Muscle layer of duodenum (tissue), 2 donors: ENCODE measurements around the gene C16orf78.
"Not testable (repeated sequence)": the region's sequence is repeated elsewhere in the genome, so short reads cannot be mapped to it uniquely, and the experiment has no call there.

Source experiments
- H3K27ac ChIP-seq: one replicate; pipeline ENCODE4 v1.7.0; 2013; ENCODE audit warnings: mild to moderate bottlenecking, low read length
- H3K27me3 ChIP-seq: one replicate; pipeline ENCODE4 v1.7.0; 2013; ENCODE audit warnings: low read depth, mild to moderate bottlenecking, control low read depth, low read length
- H3K36me3 ChIP-seq, 2 donors: one replicate each; pipeline ENCODE4 v1.7.0; 2013; ENCODE audit warnings: low read length in 2 of 2, control low read depth in 1 of 2, mild to moderate bottlenecking in 1 of 2; ENCODE audit not compliant: insufficient read depth in 2 of 2, control insufficient read depth in 1 of 2
- H3K4me1 ChIP-seq, 2 donors: one replicate each; pipeline ENCODE4 v1.7.0; 2013; ENCODE audit warnings: low read length in 2 of 2, mild to moderate bottlenecking in 2 of 2, control low read depth in 1 of 2, moderate library complexity in 1 of 2; ENCODE audit not compliant: insufficient read depth in 2 of 2, control insufficient read depth in 1 of 2
- H3K4me3 ChIP-seq, 2 donors: one replicate each; pipeline ENCODE4 v1.7.0; 2013; ENCODE audit warnings: low read length in 2 of 2, low read depth in 1 of 2, mild to moderate bottlenecking in 1 of 2
- H3K9me3 ChIP-seq, 2 donors: one replicate each; pipeline ENCODE4 v1.7.0; 2013; ENCODE audit warnings: low read length in 2 of 2, control low read depth in 1 of 2, mild to moderate bottlenecking in 1 of 2; ENCODE audit not compliant: control insufficient read depth in 1 of 2
- donor health status: healthy.

Gene C16orf78

GRCh38 chr16:49350265-49351095 is 23.1 kb upstream of the C16orf78 start:
- H3K36me3 ChIP-seq, result no peaks in the 10 kb centered on the region
- H3K27ac ChIP-seq, result no peak overlapping the region
- H3K9me3 ChIP-seq, result no peaks in the 10 kb centered on the region
- no peaks in the 10 kb centered on the region for H3K27me3 ChIP-seq
- no peaks in the 10 kb centered on the region for H3K4me1 ChIP-seq
- no peak overlapping the region for H3K4me3 ChIP-seq

GRCh38 chr16:49351096-49351487 is 22.5 kb upstream of the C16orf78 start:
- Histone ChIP-seq H3K4me3 (no peak overlapping the region), H3K4me1 (no peaks in the 10 kb centered on the region), H3K27me3 (no peaks in the 10 kb centered on the region), H3K27ac (no peak overlapping the region), H3K36me3 (no peaks in the 10 kb centered on the region), H3K9me3 (no peaks in the 10 kb centered on the region)

- no peaks in the 10 kb centered on the region for H3K9me3 ChIP-seq
- H3K27ac ChIP-seq, result no peak overlapping the region
- no peaks in the 10 kb centered on the region for H3K27me3 ChIP-seq
- no peaks in the 10 kb centered on the region for H3K4me1 ChIP-seq
- H3K36me3 ChIP-seq, result no peaks in the 10 kb centered on the region
- no peak overlapping the region for H3K4me3 ChIP-seq
These were observed 20.7 kb upstream of the C16orf78 start for GRCh38 chr16:49352892-49353291.

DNA sequence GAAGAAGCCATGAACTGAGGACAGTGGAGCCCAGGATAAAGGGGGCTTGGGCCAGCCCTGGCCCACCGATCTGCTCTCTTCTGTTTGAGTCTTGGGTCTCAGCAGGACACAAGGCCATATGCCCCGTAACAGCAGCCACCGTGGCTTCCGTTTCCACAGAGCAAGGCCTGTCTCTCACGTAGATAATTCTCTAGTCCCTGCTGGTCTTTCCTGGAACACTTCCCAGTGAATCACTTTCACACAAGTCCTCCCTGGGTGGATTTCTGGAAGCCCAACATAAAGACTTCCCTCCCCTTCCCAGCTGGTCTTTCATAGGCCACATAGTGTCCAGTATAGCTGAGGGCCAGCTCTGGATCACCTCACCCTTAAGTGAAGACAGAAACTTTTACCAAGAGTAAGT is 19.9 kb upstream of the C16orf78 start:
- Histone ChIP-seq H3K36me3 (no peaks in the 10 kb centered on the region), H3K27ac (no peak overlapping the region), H3K27me3 (no peaks in the 10 kb centered on the region), H3K4me1 (no peaks in the 10 kb centered on the region), H3K9me3 (no peaks in the 10 kb centered on the region), H3K4me3 (no peak overlapping the region)

- H3K27ac ChIP-seq, result no peak overlapping the region
- H3K36me3 ChIP-seq, result no peaks in the 10 kb centered on the region
- no peaks in the 10 kb centered on the region for H3K4me1 ChIP-seq
- no peaks in the 10 kb centered on the region for H3K27me3 ChIP-seq
- no peak overlapping the region for H3K4me3 ChIP-seq
- H3K9me3 ChIP-seq, result no peaks in the 10 kb centered on the region
These were observed 19.5 kb upstream of the C16orf78 start for GRCh38 chr16:49354101-49354500.

GRCh38 chr16:49354991-49355390 is 18.6 kb upstream of the C16orf78 start:
- H3K4me1 ChIP-seq, result no peaks in the 10 kb centered on the region
- no peaks in the 10 kb centered on the region for H3K9me3 ChIP-seq
- no peaks in the 10 kb centered on the region for H3K27me3 ChIP-seq
- no peak overlapping the region for H3K4me3 ChIP-seq
- H3K36me3 ChIP-seq, result no peaks in the 10 kb centered on the region
- H3K27ac ChIP-seq, result no peak overlapping the region

DNA sequence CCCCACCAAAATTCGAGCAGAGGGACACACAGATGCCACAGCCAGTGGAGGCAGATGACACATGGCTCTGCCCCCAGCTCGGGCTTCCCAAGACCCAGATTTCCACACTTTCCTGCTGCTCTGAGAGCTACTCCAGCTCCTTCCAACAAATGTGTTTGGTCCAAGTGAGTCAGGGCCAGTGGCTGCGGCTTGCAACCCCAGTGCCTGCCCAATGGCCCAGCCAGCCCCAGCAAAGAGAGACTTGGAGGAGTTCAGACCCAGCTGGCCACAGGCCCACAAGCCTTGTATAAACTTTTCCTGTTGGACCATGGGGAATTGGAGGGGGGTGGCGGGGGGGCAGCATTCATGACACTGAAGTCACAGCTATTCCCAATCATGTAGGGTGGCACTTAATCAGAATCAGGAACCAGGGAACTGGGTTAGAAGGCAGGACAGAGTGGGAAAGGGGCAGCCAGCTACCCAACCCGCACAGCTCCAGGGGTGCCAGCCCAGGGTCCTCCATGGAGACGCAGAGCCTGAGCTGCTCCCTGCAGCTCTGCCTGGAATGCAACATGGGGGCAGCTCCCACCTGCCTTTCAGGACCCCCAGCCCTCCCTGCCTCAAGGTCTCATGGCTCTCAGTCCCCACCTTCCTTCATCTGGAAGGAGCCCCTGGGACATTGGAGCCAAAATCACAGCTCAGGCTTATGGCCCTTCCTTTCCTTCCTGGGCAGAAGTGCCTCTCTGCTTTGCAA is 17.5 kb upstream of the C16orf78 start:
- no peaks in the 10 kb centered on the region for H3K9me3 ChIP-seq

GRCh38 chr16:49356728-49357488 is 16.7 kb upstream of the C16orf78 start:
- H3K4me1 ChIP-seq, result no peaks in the 10 kb centered on the region
- no peak overlapping the region for H3K4me3 ChIP-seq
- no peak overlapping the region for H3K27ac ChIP-seq
- no peaks in the 10 kb centered on the region for H3K27me3 ChIP-seq
- no peaks in the 10 kb centered on the region for H3K36me3 ChIP-seq
- H3K9me3 ChIP-seq, result no peaks in the 10 kb centered on the region

More for the DNA sequence above, 17.5 kb upstream of the C16orf78 start:
- H3K27ac ChIP-seq, result no peak overlapping the region
- no peaks in the 10 kb centered on the region for H3K27me3 ChIP-seq
- no peaks in the 10 kb centered on the region for H3K4me1 ChIP-seq
- H3K36me3 ChIP-seq, result no peaks in the 10 kb centered on the region
- H3K4me3 ChIP-seq, result no peak overlapping the region

DNA sequence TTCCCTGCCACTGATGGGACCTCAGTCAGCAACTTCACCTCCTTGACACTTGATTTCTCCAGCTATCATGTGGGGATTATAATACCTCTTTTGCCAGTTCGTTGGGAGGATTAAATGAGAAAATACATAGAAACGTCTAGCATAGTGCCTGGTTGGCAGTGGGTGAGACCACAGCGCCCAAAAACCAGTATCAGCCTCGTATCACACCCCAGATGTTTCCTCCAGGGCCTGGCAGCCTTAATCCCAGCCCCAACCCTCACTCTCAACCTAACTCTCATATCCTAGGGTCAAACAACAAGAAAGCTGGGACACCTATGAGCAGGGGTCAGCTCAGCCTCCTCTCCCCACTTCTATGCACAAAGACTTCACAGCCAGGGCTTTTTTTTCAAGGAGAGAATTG is 14.0 kb upstream of the C16orf78 start:
- no peaks in the 10 kb centered on the region for H3K36me3 ChIP-seq
- H3K4me1 ChIP-seq, result no peaks in the 10 kb centered on the region
- H3K4me3 ChIP-seq, result no peak overlapping the region
- no peaks in the 10 kb centered on the region for H3K27me3 ChIP-seq
- no peaks in the 10 kb centered on the region for H3K9me3 ChIP-seq
- no peak overlapping the region for H3K27ac ChIP-seq

GRCh38 chr16:49361731-49362130 is 11.9 kb upstream of the C16orf78 start:
- H3K9me3 ChIP-seq, H3K27ac ChIP-seq, H3K36me3 ChIP-seq, H3K4me3 ChIP-seq, H3K27me3 ChIP-seq, H3K4me1 ChIP-seq: not testable (repeated sequence)

- Histone ChIP-seq H3K4me1 (no peaks in the 10 kb centered on the region), H3K27me3 (no peaks in the 10 kb centered on the region), H3K27ac (no peak overlapping the region), H3K4me3 (no peak overlapping the region), H3K36me3 (no peaks in the 10 kb centered on the region), H3K9me3 (no peaks in the 10 kb centered on the region)
These were observed 11.4 kb upstream of the C16orf78 start for GRCh38 chr16:49362230-49362629.
